Activated CD8-positive, alpha-beta memory T cell treated with anti-CD3 and anti-CD28 coated beads for 4 hours (primary cell): ENCODE results near the gene TENM3.

ENCODE experiments used
- DNase-seq, 2 donors: peaks; one replicate each; pipeline ENCODE4 v3.0.0-alpha.2; 2020; ENCODE audit warnings: low read depth in 2 of 2

Gene TENM3

DNA sequence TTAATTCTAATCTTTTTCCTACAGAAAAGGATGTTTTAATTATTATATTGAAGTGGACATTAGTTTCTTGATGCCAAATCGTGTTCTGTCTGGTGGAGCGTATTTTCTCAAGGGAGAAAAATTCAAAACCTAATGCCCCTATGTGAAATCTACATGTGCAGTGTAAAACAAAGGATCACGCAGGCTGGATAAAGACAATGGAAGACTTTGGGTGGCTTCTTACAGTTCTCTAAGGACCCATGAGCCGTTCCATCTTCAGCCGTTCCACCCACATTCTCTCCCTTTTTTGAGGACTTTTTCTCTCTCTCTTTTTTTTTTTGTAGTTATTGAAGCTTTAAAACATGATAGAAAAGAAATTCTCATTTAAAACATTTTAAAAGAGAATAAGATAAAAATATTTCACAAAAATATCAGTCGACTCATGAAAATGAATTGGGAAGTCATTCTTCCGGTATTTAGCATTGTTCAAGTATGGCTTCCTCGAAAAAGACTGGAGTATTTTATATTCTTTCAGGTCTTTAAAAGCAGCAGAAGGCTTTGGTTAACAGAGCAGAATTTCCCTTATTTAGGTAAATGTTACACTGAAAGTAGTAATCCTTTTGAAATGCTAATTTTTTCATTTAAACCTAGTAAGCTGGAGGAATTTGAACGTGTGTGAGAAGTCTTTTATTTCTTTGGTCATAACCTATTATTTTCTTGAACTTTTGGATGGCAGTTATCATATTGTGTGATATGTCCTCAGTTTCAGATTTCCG is 11.0 kb downstream of the TENM3 start:
- DNase-seq = no peak

DNA sequence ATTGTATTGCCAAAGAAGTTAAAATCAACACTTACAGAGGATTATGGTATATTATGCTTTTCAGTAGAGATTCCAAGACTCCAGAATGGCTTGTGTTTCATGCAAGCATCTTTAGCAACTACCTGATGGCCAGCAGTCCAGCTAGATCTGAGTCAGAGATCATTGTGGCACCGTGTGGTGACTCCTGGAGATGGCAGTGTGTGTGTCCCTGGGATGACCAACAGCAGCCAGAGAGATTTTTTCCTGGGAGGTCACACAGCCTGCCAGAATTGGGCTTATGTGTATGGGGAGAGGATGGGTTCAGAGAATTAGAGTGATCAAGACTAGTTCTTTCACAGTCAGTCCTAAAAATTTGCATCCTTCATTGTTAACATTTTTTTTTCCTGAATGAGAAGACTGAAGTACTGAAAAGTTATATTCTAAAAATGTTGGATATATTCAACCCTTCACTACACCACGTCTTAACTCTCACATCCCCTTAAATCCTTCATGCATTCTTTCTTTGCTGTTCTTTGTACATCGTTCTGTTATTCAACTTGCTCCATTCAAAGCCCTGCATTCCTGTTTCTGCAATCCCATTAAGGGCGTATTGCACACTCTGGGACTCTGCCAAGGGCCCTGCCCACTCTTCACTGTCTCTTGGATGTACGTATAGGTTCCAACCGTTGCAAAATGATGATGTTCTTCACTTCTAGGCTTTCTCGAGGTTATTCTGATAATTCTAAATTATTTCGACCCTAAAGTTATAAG is 12.4 kb downstream of the TENM3 start:
- DNase-seq = no peak

DNA sequence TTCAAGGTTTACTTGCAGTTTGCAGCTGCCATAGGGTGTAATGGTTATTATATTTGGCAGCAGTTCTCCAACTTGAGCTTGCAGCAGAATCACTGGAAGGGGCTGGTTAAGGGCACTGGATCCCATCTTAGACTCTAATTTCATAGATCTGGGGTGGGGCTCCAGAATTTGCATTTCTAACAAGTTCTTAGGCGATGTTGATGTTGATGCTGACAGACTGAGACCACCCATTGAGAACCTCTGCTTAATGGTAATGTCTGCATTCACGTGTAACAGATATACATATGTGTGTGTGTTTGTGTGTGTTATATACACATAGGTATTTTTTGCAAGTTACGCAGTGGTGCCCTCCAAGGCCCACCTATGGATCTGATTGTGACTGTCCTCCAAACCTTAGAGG is 13.8 kb downstream of the TENM3 start:
- DNase-seq = no peak

DNA sequence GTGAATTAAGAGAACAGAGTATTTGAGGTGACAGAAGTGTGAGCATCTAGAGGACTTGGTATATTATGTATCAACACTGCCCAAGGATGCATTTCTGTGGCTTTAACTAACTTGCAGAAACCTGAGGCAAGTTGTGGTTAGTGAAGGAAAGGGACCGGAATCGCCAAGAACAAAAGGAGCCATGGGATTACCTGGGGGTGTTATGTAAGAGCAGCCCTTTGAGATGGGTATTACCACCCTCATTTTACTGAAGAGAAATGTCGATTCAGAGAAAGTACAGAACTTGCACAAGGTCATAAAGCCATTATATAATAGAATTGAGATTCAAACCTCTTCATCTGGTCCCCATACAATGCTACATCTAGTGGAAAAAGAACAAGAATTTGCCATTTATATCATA is 14.3 kb downstream of the TENM3 start:
- DNase-seq = no peak

DNA sequence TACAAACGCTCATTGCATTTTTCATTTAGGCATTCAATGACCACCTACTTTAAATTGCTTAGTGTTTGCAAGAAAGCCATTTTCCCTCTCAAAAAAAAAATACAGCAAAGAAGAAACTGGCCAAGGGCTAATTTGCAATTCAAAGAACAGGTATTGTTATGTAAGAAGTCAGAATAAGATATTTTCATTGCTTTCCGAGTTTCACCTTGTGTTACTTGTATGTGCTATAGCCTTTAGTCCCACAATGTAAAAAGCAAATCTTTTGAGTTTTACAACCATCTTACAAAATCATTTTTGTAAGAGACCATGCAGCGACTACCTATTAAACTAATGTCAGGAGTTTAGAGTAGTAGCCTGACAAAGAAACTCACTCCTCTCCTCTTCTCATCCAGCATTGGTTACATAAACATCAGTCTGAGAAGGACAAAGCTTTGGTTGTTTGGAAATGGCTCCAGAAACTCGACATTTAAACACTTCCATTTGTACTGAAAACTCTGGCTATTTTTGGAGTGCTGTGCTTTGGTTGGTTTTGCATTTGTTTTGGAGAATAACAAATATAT is 15.3 kb downstream of the TENM3 start:
- no peak for DNase-seq

DNA sequence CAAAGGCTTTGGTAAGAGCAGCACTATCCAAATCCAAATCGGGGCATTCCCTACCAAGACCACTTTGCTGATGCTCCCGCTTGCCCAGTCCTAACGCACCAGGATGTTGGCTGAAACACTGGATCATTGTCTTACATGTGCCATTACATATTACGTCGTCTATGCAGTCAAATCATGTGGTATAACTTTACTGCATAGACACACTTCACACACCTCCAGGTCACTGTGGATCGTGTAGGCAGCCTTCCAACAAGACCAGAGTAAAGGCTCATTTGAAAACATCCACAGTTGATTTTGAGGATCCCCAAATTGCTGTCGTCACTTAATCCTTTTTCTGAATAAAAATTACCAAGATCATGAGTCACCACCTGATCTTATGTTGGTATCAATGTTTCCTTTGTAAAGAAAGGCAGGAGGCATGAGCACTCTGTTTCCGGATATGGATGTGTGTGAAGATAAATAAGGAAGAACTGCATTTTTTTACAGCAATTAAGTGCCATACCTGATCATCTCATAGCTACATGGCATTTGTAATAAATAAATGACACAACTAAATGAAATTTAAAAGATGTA is 18.5 kb downstream of the TENM3 start:
- no peak for DNase-seq

DNA sequence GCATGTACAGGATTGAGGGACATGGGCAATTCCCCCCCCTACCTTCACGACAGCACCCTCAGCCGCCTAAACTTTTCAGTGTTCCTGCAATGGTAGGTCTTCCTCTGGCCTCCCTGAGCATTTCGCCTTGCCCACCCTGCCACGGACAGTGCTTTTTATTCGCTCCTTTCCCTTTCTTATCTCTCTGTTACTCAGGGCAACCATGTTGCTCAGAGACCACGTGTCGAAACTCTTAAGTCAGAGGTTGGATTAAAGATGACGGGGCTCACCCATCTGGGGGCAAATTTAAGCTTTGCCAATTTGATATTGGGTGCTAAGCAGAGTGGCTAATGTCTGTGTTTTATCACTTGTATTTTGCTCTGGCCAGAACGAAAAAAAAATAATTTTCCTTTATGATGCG is 20.4 kb downstream of the TENM3 start:
- DNase-seq = no peak

DNA sequence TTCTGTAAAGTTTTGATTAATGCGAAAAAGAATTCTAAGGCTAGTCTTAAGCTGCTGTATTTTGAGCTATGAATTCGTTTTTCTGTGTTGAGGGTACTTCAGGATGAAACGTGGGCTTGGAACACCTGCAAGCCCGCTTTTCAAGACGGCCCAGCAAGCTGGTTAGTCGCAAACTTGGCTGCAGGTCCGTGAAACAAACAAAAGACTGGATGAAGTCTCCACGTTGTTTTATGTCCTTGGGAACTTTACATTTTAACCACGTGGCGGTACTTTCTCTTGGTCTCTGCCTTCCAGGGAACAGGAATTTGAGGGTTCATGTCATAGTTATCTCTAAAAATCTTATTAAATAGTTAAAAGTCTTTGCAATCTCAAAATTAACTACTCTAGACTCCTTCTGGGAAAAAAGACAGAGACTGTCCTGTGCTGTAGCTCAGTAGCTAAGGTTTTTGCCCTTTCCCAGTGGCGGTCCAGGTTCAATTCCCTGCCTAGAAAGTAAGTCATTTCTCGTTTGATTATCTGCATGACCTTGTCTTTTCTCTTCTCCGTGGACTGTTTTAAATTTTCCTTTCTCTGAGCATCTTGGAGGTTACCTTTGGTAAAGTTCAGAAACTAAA is 21.0 kb downstream of the TENM3 start:
- DNase-seq = no peak

DNA sequence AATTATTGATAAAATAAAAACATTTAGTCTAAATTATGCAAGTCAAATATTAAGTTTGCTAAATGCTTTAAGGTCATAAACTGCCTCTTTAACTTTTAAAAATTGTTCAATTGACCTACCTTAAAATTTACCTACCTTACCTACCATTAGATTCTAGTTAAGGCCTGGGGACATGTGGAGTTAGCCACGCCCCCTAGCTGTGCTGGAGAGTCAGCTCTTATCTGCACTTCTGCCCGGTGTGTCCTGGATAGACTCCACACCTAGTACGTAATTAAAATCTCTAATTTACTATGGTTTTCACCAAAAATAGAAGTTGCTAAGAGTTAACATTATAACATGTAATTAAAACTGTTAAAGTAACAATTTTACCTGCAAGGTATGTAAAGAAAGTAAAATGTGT is 22.7 kb downstream of the TENM3 start:
- no peak for DNase-seq

DNA sequence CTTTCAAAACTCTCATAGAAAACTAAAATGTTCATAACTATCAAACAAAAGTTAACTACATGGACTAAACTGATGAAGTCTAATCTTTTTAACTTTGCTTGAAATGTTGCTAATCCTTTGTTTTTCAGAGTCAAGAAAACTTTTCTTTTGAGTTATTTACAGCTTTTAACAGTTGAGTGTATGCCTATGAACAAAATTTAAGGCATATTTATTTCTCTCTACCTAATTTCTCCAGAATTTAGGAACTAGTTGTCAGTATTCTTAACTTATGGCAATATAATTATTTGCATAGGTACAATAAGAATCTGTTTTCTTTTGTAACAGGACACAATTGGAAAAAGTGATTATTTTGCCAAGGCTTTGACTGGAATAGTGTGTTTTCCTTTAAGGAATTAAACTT is 23.8 kb downstream of the TENM3 start:
- no peak for DNase-seq

DNA sequence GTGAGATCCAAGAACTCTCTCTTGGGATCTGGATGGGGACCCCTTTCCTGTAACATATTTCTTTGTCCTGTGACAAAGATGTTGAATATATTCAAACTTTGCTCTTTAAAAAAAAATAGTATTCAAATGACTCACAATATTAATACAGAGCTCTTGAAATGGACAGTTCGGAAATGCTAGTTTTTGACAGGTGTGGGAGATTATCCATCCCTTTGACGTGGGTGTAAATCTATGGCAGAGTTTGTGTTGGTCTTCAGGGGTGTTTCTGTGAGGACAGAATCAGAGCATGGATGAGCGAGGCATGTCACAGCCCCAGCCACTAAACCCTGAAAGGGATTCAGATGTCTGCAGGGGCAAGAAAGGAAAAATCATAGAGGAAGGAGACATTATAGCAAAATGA is 25.8 kb downstream of the TENM3 start:
- no peak for DNase-seq

DNA sequence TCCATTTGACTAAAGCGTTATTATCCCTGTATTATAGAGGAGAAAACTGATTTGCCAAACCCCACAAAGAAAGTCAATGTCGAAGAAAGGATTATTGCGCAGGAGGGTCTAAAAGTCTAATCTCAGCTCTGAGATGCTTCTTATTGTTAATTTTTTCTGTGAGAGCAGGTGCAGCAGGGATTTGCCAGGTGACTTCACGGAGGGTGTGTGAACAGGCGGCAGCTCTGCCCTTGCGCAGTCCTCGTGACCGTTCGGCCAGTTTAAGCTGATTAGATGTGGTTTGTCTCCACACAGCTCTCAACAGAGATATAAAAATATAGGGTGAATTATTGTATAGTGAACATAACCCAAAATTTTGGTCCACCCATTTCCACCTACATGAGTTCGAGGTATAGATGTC is 28.5 kb downstream of the TENM3 start:
- no peak for DNase-seq

DNA sequence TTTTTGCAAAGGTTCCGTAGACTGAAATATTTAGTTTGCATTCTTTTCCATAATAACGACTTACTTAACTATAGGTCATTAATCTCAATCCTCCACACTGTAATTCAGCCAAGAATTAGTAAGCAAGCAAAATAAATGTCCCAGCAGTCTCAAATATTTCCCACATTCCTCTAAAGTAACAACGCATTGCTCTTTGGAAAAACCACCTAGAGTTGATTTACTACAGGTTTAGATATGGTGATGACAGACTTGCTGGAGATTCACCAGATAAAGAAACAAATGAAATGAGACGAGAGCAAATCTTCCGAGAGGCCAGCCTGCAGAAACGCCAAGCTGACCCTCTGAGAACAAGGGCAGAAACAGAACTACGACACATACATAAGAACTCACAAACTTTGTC is 28.9 kb downstream of the TENM3 start:
- no peak for DNase-seq

DNA sequence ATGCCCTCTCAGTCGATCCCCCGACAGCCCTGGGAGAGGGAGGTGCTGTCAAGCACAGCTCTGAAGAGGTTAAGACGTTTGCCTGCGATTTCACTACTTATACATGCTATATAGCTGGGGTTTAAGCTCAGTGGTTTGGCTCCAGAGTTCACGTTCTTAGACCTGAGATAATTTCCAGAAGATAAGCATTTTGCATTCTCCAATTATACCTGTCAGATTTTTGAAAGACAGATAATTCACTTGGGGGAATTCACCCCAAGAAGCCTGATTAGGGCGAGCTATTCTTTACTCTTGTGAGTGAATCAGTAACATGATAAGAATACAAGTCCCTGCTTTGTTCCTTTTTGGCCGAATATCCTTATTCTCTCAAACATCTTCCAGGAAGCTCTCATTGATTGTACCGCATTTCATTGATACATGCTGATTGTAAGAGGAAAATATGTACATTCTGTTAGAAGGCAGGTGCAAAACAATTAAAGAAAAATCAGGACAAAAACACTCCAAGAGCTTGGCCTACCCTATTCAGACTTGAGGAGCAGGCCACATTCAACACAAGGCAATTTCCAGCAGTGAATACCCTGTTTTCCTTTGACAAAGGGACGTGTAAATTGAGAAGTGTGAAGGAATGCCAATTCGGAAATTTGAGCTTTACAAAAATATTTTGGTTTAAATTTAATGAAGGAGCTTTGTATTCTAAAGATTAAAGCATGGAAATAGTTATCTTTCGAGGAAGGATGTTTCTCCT is 30.2 kb downstream of the TENM3 start:
- no peak for DNase-seq

DNA sequence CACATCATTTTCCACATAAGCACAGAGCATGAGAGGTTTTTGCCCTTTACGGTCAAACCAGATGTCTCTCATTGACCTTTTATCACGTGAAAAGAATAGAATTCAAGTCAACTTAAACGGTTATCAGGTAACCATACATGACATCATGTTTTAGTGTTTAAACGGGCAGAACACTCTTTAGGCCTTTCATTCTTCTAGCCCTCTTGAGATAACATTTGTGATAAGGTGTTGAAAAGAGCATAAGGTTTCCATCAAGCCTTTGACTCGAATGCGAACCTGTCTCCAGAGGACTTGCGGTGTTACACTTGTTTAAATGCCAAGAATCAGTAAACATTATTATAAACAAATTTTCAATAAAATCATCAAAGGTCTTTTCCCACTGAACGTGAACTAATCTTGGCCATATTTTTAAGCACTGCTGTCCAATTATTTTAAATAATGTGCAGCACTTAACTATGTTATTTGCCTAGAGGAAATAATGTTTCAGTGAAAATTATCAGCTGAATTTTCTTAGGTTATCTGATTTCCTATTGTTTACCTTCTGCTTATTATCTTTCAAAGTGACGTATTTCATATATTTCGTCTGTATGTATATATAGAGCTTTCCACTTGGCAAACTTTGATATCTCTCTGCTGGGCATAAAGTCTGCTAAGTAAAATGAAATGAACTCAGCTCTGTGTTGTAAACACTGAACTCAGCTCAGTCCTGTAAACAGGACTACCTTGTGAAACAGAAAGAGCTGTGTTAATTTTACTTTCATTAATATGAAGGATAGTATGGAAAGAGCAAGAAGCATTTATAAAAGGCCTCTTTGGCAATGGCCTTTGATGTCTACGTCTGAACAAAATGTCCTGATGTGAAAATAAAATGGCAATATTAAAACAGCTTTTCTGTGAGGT is 33.3 kb downstream of the TENM3 start:
- DNase-seq = no peak

DNA sequence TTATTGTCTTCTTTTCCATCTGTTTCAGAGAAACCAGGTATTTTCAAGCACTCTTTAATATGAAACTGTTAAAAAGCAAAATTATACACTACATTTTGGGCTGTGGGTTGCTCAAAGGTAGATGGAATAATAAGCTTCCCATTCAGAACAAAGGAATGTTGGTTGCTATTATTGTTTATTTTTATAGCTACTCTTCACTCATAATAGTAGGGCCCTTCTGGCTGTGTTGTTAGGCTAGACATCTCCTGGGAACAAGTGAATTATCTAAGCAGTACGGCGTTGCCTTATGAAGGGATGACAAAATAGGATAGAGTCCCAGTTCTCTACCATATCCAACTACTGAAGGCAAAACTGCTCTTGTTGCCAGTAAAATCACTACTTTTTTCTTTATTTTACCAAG is 34.2 kb downstream of the TENM3 start:
- no peak for DNase-seq

DNA sequence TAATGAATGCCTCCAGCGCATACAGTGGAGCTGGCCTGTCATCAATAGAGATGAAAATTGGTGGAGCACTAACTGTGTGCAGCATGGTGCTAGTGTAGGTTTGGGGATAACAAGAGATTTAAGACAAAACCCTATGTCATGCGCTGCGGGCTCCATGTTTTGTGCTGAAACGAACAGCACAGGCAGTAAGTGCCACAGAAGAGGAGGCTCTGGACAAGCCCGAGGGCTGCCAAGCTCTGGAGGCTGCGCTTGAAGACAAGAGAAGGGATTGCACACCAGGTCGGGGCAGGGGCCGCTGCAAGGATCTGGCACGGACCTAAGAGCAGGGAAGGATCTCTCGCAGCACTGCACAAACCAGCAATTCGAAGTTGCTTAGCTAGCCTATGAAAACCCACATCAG is 35.5 kb downstream of the TENM3 start:
- no peak for DNase-seq

DNA sequence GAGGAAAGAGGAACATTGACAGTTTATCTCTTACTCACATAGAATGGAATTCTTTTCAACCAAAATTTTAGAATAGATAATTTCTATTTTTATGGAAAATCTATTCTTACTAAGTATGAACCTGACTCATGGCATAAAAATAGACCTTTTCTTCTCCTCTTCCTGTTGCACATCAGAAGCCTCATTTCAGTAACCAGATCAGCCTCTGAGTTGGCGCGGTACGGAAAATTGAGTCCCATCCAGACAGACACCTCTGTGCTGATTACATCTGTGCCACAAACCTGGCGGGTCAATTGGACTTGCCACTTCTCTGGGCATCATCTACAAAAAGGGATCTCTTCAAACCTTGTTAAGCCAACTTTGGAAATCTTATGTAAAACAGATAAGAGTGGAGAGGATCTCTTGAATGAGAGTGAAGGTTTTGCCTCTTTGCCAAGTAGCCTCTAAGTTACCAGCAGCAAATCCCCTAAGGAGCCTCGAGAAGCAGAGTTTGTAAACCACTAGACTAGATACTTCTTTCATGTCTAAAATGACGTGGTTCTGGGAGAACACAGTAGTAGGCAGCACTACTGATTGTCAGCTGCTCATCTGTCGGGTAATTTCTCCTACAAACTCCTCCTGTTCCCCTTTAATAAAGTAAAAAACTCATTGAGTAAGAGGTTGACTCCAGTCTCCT is 37.4 kb downstream of the TENM3 start:
- no peak for DNase-seq

DNA sequence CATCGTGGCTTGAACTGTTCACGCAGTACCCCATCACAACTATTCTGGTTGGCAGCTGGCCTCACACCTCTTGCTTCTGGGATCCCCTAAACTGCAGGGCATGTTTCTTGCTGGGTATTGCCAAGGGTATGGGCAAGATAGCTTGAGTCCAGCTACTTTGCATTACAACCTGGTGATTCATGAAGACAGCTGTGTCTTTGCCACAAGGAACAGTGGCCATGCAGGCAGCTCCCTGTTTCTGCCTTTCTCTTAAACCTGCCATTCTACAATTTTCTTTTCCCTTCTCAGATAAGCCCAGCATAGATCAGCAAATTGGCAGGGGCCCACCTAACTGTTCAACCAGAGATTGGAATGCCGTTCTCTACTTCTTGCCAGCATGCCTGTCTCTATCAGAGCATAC is 42.8 kb downstream of the TENM3 start:
- DNase-seq = no peak

DNA sequence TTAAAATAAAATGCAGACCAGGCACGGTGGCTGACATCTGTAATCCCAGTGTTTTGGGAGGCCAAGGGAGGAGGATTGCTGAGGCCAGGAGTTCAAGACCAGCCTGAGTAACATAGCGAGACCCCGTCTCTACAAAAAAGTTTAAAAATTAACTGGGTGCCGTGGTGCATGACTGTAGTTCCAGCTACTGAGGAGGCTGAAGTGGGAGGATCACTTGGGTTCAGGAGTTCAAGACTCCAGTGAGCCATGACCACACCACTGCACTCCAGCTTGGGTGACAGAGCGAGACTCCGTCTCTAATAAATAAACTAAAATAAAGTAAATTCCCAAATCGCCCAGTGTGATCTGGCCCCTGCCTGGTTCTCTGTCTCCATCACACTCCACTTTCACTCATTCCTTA is 43.7 kb downstream of the TENM3 start:
- no peak for DNase-seq
